GM23338 (cell line): Measurements from ENCODE around the gene LAMTOR4. TPM values are rescaled to one million over a fixed set of nuclear protein-coding genes. Genes with fewer than 3 reads are reported as not detected.

Source experiments
- ATAC-seq: fragments of 200-7000 bp; cut with Tn5 transposase; 3 replicates; pipeline ENCODE4 v1.9.1; 2020
- DNase-seq: peaks from one replicate; pipeline ENCODE4 v3.0.0-alpha.2; 2015; ENCODE audit warnings: low spot score
- H2AFZ ChIP-seq: fragments of 200-600 bp; sonication (generic); 2 replicates; pipeline ENCODE4 v1.8.0; 2016; ENCODE audit warnings: antibody characterized with exemption, mild to moderate bottlenecking, moderate library complexity
- H3F3A ChIP-seq: fragments of 200-600 bp; sonication (generic); replicated peaks from 2 replicates; pipeline ENCODE4 v1.8.0; 2017; ENCODE audit warnings: antibody characterized with exemption, mixed run types, low read depth
- H3K27ac ChIP-seq: fragments of 200-600 bp; sonication (generic); 2 replicates; pipeline ENCODE4 v1.6.1; 2016; ENCODE audit warnings: low read depth
- H3K27me3 ChIP-seq: fragments of 200-600 bp; sonication (generic); 2 replicates; pipeline ENCODE4 v1.8.0; 2016; ENCODE audit warnings: mild to moderate bottlenecking, mixed run types, moderate library complexity; ENCODE audit not compliant: insufficient read depth
- H3K36me3 ChIP-seq: fragments of 200-600 bp; sonication (generic); 2 replicates; pipeline ENCODE4 v1.8.0; 2016; ENCODE audit warnings: mild to moderate bottlenecking; ENCODE audit not compliant: insufficient read depth
- H3K4me1 ChIP-seq: fragments of 200-600 bp; sonication (generic); 2 replicates; pipeline ENCODE4 v1.8.0; 2016; ENCODE audit warnings: mild to moderate bottlenecking, moderate library complexity; ENCODE audit not compliant: insufficient read depth
- H3K4me2 ChIP-seq: fragments of 200-600 bp; sonication (generic); 2 replicates; pipeline ENCODE4 v1.7.1; 2017; ENCODE audit warnings: mixed run types
- H3K4me3 ChIP-seq: fragments of 200-600 bp; sonication (generic); 2 replicates; pipeline ENCODE4 v1.6.1; 2016; ENCODE audit warnings: mixed run types
- H3K79me2 ChIP-seq: fragments of 200-600 bp; sonication (generic); replicated peaks from 2 replicates; pipeline ENCODE4 v1.8.0; 2017; ENCODE audit warnings: mild to moderate bottlenecking; ENCODE audit not compliant: insufficient read depth
- H3K9me2 ChIP-seq: fragments of 200-600 bp; sonication (generic); 2 replicates; pipeline ENCODE4 v1.8.0; 2017; ENCODE audit not compliant: insufficient read depth
- H4K20me1 ChIP-seq: fragments of 200-600 bp; sonication (generic); replicated peaks from 2 replicates; pipeline ENCODE4 v1.8.0; 2017; ENCODE audit warnings: mild to moderate bottlenecking; ENCODE audit not compliant: insufficient read depth
- H3K27ac Mint-ChIP-seq: 2 replicates; pipeline ENCODE4 v1.8.0; 2020; ENCODE audit warnings: inconsistent platforms, mild to moderate bottlenecking, moderate library complexity, mixed read lengths
- H3K27me3 Mint-ChIP-seq: 3 replicates; pipeline ENCODE4 v1.8.0; 2022; ENCODE audit warnings: low read depth, mild to moderate bottlenecking, moderate library complexity, mixed read lengths, inconsistent platforms; ENCODE audit not compliant: insufficient read depth, poor library complexity
- H3K36me3 Mint-ChIP-seq: 3 replicates; pipeline ENCODE4 v1.8.0; 2021; ENCODE audit warnings: low read depth, mild to moderate bottlenecking, inconsistent platforms, moderate library complexity, mixed read lengths
- H3K4me1 Mint-ChIP-seq: 3 replicates; pipeline ENCODE4 v1.8.0; 2020; ENCODE audit warnings: mild to moderate bottlenecking, inconsistent platforms, mixed read lengths
- H3K4me3 Mint-ChIP-seq: 3 replicates; pipeline ENCODE4 v1.8.0; 2021; ENCODE audit warnings: moderate library complexity, mild to moderate bottlenecking, inconsistent platforms, mixed read lengths
- H3K9me3 Mint-ChIP-seq: 3 replicates; pipeline ENCODE4 v1.8.0; 2020; ENCODE audit warnings: moderate library complexity, mild to moderate bottlenecking, inconsistent platforms, mixed read lengths
- CREB1 ChIP-seq: fragments of 250-450 bp; sonication (Bioruptor Pico); IDR thresholded peaks from 2 replicates; pipeline ENCODE4 v1.5.0; 2020; ENCODE audit warnings: low read depth, mild to moderate bottlenecking, moderate library complexity
- CTCF ChIP-seq, 2 experiments: fragments of 200-600 bp in 1 of 2; sonication (generic) in 1 of 2; conservative IDR thresholded peaks; 2 replicates each; pipeline versions ENCODE4 v1.5.1 to v1.6.1; 2016 to 2017; ENCODE audit warnings: antibody characterized with exemption in 2 of 2, low read depth in 2 of 2, mild to moderate bottlenecking in 2 of 2, moderate library complexity in 1 of 2
- ETS1 ChIP-seq: IDR thresholded peaks from 2 replicates; pipeline ENCODE4 v1.6.1; 2016; ENCODE audit warnings: antibody characterized with exemption
- EZH2phosphoT487 ChIP-seq: fragments of 200-600 bp; sonication (generic); IDR thresholded peaks from one replicate; pipeline ENCODE4 v1.8.1; 2018; ENCODE audit warnings: antibody characterized with exemption; ENCODE audit not compliant: unreplicated experiment
- NANOG ChIP-seq: IDR thresholded peaks from 2 replicates; pipeline ENCODE4 v1.6.1; 2016; ENCODE audit warnings: antibody characterized with exemption, borderline replicate concordance
- POLR2AphosphoS5 ChIP-seq: IDR thresholded peaks from 2 replicates; pipeline ENCODE4 v1.6.1; 2016; ENCODE audit warnings: antibody characterized with exemption, low read depth
- REST ChIP-seq: IDR thresholded peaks from one replicate; pipeline ENCODE4 v1.6.1; 2018; ENCODE audit warnings: antibody characterized with exemption; ENCODE audit not compliant: unreplicated experiment
- STAT1 ChIP-seq: IDR thresholded peaks from one replicate; pipeline ENCODE4 v1.6.1; 2016; ENCODE audit warnings: antibody characterized with exemption; ENCODE audit not compliant: unreplicated experiment
- polyA plus RNA-seq: library from polyadenylated mRNA; unstranded; fragments of >200 nt; fragmentation: Nextera tagmentation; extraction: Ambion mirVana; gene quantifications from 2 replicates; pipeline ENCODE4 v1.2.1, GENCODE V29; 2016
- total RNA-seq: library from RNA; depleted of rRNA; stranded (reverse); fragments of >200 nt; shearing (Covaris generic); gene quantifications from 2 replicates; pipeline ENCODE4 v1.2.3, GENCODE V29; 2014

Gene LAMTOR4
- total and polyA plus RNA-seq, 2 experiments from 2014 or later = 145 to 333 TPM

- Histone ChIP-seq H3K9me2 (no peaks in the 10 kb centered on the region), H3K36me3 (peaks cover 46% of the 10 kb centered on the region), H3F3A (peaks cover 54% of the 10 kb centered on the region), H3K27me3 (no peaks in the 10 kb centered on the region), H3K4me3 (peak overlapping the region; percentile 100), H3K27ac (peak overlapping the region; percentile 100), H3K79me2 (peaks cover 60% of the 10 kb centered on the region), H2AFZ (no peak overlapping the region), H4K20me1 (peaks cover 41% of the 10 kb centered on the region), H3K4me1 (peaks cover 13% of the 10 kb centered on the region), H3K4me2 (peak overlapping the region; percentile 100)
- peak; percentile 77; the same call in 1 of the 2 replicates for TF ChIP-seq ETS1
- TF ChIP-seq EZH2phosphoT487 = no peak
- TF ChIP-seq NANOG = no peak
- no peak; the same call in 1 of the 2 replicates for TF ChIP-seq POLR2AphosphoS5
- TF ChIP-seq REST = no peak
- no peak for TF ChIP-seq CTCF (conservative IDR thresholded peaks at IDR 0.05; ENCODE audit: low read depth in 2 of 2)
- TF ChIP-seq STAT1 = no peak
- TF ChIP-seq CREB1 (CRISPR knock-in tag) = peak; percentile 82
- H3K27ac Mint-ChIP-seq = peak overlapping the region; percentile 99
- H3K9me3 Mint-ChIP-seq = peaks cover 5% of the 10 kb centered on the region; the same call in 2 of the 3 replicates
- DNase-seq (peak; percentile 96), ATAC-seq (peak; percentile 74)
- peaks cover 41% of the 10 kb centered on the region for H3K4me1 Mint-ChIP-seq
- H3K4me3 Mint-ChIP-seq = peak overlapping the region; percentile 95
- H3K36me3 Mint-ChIP-seq = peaks cover 78% of the 10 kb centered on the region
- peaks cover 53% of the 10 kb centered on the region for H3K27me3 Mint-ChIP-seq
Measured at GRCh38 chr7:100100420-100101015, 48.2 kb upstream of the LAMTOR4 start.
